MM.1S (cell line): ENCODE measurements around the gene ARMC2.

Experiments used
- DNase-seq: peaks from one replicate; pipeline ENCODE4 v3.0.0-alpha.2; 2015
- H2AFZ ChIP-seq: fragments of 300-600 bp; sonication (generic); 2 replicates; pipeline ENCODE4 v1.6.0; 2016; ENCODE audit warnings: antibody characterized with exemption, low read length
- H3F3A ChIP-seq: fragments of 300-600 bp; sonication (generic); 2 replicates; pipeline ENCODE4 v1.6.1; 2016; ENCODE audit warnings: mild to moderate bottlenecking, antibody characterized with exemption, low read length, moderate library complexity, mixed read lengths; ENCODE audit not compliant: insufficient read depth
- H3K27ac ChIP-seq: fragments of 300-600 bp; sonication (generic); 2 replicates; pipeline ENCODE4 v1.5.1; 2016; ENCODE audit warnings: mild to moderate bottlenecking, low read length
- H3K27me3 ChIP-seq: fragments of 300-600 bp; sonication (generic); replicated peaks from 2 replicates; pipeline ENCODE4 v1.6.0; 2016; ENCODE audit warnings: low read length; ENCODE audit not compliant: insufficient read depth
- H3K36me3 ChIP-seq: fragments of 300-600 bp; sonication (generic); replicated peaks from 2 replicates; pipeline ENCODE4 v1.6.1; 2016; ENCODE audit warnings: mild to moderate bottlenecking, low read length, mixed read lengths; ENCODE audit not compliant: insufficient read depth
- H3K4me1 ChIP-seq: fragments of 300-600 bp; sonication (generic); 2 replicates; pipeline ENCODE4 v1.6.1; 2016; ENCODE audit warnings: low read length, mixed read lengths
- H3K4me2 ChIP-seq: fragments of 300-600 bp; sonication (generic); 2 replicates; pipeline ENCODE4 v1.6.0; 2016; ENCODE audit warnings: low read depth, low read length
- H3K4me3 ChIP-seq: fragments of 300-600 bp; sonication (generic); 2 replicates; pipeline ENCODE4 v1.5.1; 2016; ENCODE audit warnings: low read length, mixed read lengths
- H3K79me2 ChIP-seq: fragments of 300-600 bp; sonication (generic); 2 replicates; pipeline ENCODE4 v1.6.1; 2016; ENCODE audit warnings: mixed run types, low read length, mixed read lengths
- H3K9ac ChIP-seq: fragments of 300-600 bp; sonication (generic); 2 replicates; pipeline ENCODE4 v1.6.1; 2016; ENCODE audit warnings: low read length, mixed read lengths
- H3K9me2 ChIP-seq: fragments of 300-600 bp; sonication (generic); replicated peaks from 2 replicates; pipeline ENCODE4 v1.6.1; 2016; ENCODE audit warnings: mild to moderate bottlenecking, low read length, mixed read lengths; ENCODE audit not compliant: insufficient read depth
- H3K9me3 ChIP-seq: fragments of 300-600 bp; sonication (generic); replicated peaks from 2 replicates; pipeline ENCODE4 v1.6.1; 2016; ENCODE audit warnings: mild to moderate bottlenecking, low read length, mixed read lengths; ENCODE audit not compliant: insufficient read depth
- H4K20me1 ChIP-seq: fragments of 300-600 bp; sonication (generic); 2 replicates; pipeline ENCODE4 v1.6.1; 2016; ENCODE audit warnings: mild to moderate bottlenecking, low read length, moderate library complexity, mixed read lengths; ENCODE audit not compliant: insufficient read depth
- CTCF ChIP-seq: fragments of 300-600 bp; sonication (generic); IDR thresholded peaks from 2 replicates; pipeline ENCODE4 v1.5.1; 2016; ENCODE audit warnings: antibody characterized with exemption, low read length, mixed read lengths
- EZH2 ChIP-seq: fragments of 300-600 bp; sonication (generic); optimal IDR thresholded peaks from 2 replicates; pipeline ENCODE3; 2017; ENCODE audit warnings: low read depth, mild to moderate bottlenecking, antibody characterized with exemption, low read length, mixed read lengths
- EZH2phosphoT487 ChIP-seq: fragments of 300-600 bp; sonication (generic); IDR thresholded peaks from 2 replicates; pipeline ENCODE4 v1.6.1; 2018; ENCODE audit warnings: antibody characterized with exemption, low read length

The ARMC2 gene

GRCh38 chr6:108937170-108937569 lies 88.9 kb downstream of the ARMC2 start:
- Histone ChIP-seq H3K79me2 (no peaks in the 10 kb centered on the region), H2AFZ (no peak overlapping the region), H3K36me3 (no peaks in the 10 kb centered on the region), H3K4me3 (no peak overlapping the region), H3K9ac (no peak overlapping the region), H3F3A (no peaks in the 10 kb centered on the region), H4K20me1 (no peaks in the 10 kb centered on the region), H3K27me3 (no peaks in the 10 kb centered on the region), H3K27ac (no peak overlapping the region), H3K9me2 (no peaks in the 10 kb centered on the region), H3K9me3 (no peaks in the 10 kb centered on the region), H3K4me1 (no peaks in the 10 kb centered on the region), H3K4me2 (no peak overlapping the region)
- no peak for DNase-seq
- TF ChIP-seq EZH2: no peak
- no peak for TF ChIP-seq CTCF
- no peak for TF ChIP-seq EZH2phosphoT487

GRCh38 chr6:108940741-108941140 lies 92.5 kb downstream of the ARMC2 start:
- no peaks in the 10 kb centered on the region for H3K27me3 ChIP-seq
- H4K20me1 ChIP-seq: no peaks in the 10 kb centered on the region
- H3K9me2 ChIP-seq: no peaks in the 10 kb centered on the region
- H3K4me2 ChIP-seq: no peak overlapping the region
- no peak for DNase-seq
- no peaks in the 10 kb centered on the region for H3K79me2 ChIP-seq
- no peak overlapping the region for H3K27ac ChIP-seq
- peaks cover 3% of the 10 kb centered on the region; the same call in 1 of the 2 replicates for H3K4me1 ChIP-seq
- H3K9me3 ChIP-seq: no peaks in the 10 kb centered on the region
- no peak overlapping the region for H3K4me3 ChIP-seq
- H3K36me3 ChIP-seq: no peaks in the 10 kb centered on the region
- no peak overlapping the region for H3K9ac ChIP-seq
- no peak for TF ChIP-seq EZH2
- TF ChIP-seq CTCF: no peak
- TF ChIP-seq EZH2phosphoT487: no peak
- no peak overlapping the region for H2AFZ ChIP-seq
- H3F3A ChIP-seq: no peaks in the 10 kb centered on the region

- no peak overlapping the region for H3K4me2 ChIP-seq
- no peak overlapping the region for H3K9ac ChIP-seq
- no peak for DNase-seq
- no peak overlapping the region for H3K27ac ChIP-seq
- no peak overlapping the region for H3K4me3 ChIP-seq
- H3K27me3 ChIP-seq: no peaks in the 10 kb centered on the region
- no peaks in the 10 kb centered on the region for H3F3A ChIP-seq
- TF ChIP-seq EZH2 (no peak), CTCF (no peak), EZH2phosphoT487 (no peak)
- no peaks in the 10 kb centered on the region for H3K79me2 ChIP-seq
- no peaks in the 10 kb centered on the region for H3K9me2 ChIP-seq
- H3K4me1 ChIP-seq: peaks cover 3% of the 10 kb centered on the region; the same call in 1 of the 2 replicates
- no peaks in the 10 kb centered on the region for H3K36me3 ChIP-seq
- H4K20me1 ChIP-seq: no peaks in the 10 kb centered on the region
- H2AFZ ChIP-seq: no peak overlapping the region
- no peaks in the 10 kb centered on the region for H3K9me3 ChIP-seq
Observed at GRCh38 chr6:108941281-108941680, 93.1 kb downstream of the ARMC2 start.
